ENCODE measurements around the gene BCAP31. TPM values are rescaled to one million over a fixed set of nuclear protein-coding genes. Genes with fewer than 3 reads are reported as not detected.

BCAP31 gene
- total and polyA plus RNA-seq, 7 donors, result 59.3 to 216 (median 70.9) TPM

- TF ChIP-seq POLR2AphosphoS5 (IDR thresholded peaks at IDR 0.05) (no peak), EP300 (IDR thresholded peaks at IDR 0.05) (no peak), POLR2A (IDR thresholded peaks at IDR 0.05) (no peak)
- TF ChIP-seq, protein P1, sequence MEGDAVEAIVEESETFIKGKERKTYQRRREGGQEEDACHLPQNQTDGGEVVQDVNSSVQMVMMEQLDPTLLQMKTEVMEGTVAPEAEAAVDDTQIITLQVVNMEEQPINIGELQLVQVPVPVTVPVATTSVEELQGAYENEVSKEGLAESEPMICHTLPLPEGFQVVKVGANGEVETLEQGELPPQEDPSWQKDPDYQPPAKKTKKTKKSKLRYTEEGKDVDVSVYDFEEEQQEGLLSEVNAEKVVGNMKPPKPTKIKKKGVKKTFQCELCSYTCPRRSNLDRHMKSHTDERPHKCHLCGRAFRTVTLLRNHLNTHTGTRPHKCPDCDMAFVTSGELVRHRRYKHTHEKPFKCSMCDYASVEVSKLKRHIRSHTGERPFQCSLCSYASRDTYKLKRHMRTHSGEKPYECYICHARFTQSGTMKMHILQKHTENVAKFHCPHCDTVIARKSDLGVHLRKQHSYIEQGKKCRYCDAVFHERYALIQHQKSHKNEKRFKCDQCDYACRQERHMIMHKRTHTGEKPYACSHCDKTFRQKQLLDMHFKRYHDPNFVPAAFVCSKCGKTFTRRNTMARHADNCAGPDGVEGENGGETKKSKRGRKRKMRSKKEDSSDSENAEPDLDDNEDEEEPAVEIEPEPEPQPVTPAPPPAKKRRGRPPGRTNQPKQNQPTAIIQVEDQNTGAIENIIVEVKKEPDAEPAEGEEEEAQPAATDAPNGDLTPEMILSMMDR (IDR thresholded peaks at IDR 0.05), result no peak
- WGBS, 2 donors, result 69 to 72% methylated on average over 11 of the region's 11 CpGs
- Histone ChIP-seq H3K36me3 (no peaks in the 10 kb centered on the region), H3K9me3 (no peaks in the 10 kb centered on the region), H3K4me1 (peaks cover 0 to 3% (median 0%) of the 10 kb centered on the region in 4 donors), H3K4me3 (no peak overlapping the region), H3K27me3 (peaks cover 0 to 9% (median 0%) of the 10 kb centered on the region in 3 donors), H3K27ac (no peak overlapping the region)
- peak; percentile 57 for DNase-seq
- intact Hi-C loops (cut with DNase I), result loop anchor here (2.0 to 5.0 kb wide), 2 partner anchors 40 to 113 kb away; no protein-coding TSS in a partner anchor
These were observed 56.8 kb downstream of the BCAP31 start for GRCh38 chrX:153667281-153667955.

DNA sequence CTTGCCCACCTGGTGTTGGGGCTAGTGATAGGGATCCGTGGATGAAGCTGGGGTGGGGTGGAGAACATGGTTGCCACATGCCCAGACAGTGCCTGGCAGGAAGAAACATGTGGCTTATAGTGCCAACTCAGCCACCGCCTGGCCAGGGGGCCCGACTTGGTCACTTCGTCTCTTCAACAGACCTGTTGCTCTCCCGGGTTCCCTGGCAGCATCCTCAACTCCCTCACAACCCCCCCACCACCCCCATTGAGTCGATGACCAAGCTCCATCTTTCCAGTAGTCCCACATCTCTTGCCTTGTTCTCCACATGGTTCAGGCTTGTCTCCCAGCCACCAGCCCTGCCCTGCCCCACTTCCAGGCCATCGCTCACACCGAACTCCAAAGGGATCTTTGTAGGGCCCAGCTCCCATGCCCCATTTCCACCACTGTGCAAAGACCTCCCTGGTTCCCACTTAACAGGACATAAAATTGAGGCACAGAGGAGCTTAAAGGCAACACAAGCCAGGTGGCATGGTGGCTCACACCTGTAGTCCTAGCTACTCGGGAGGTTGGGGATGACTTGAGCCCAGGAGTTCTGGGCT, 58.4 kb downstream of the BCAP31 start:
- intact Hi-C loops (cut with DNase I), result loop anchor here (2.0 to 5.0 kb wide), 2 partner anchors 41 to 111 kb away; no protein-coding TSS in a partner anchor

GRCh38 chrX:153662266-153662665, 61.9 kb downstream of the BCAP31 start:
- peak; percentile 71 for DNase-seq
- intact Hi-C loops (cut with DNase I), result loop anchor here (5.0 kb wide), 1 partner anchor 120 kb away; no protein-coding TSS in a partner anchor

More for the DNA sequence above, 58.4 kb downstream of the BCAP31 start:
- Histone ChIP-seq H3K36me3 (no peaks in the 10 kb centered on the region), H3K27ac (no peak overlapping the region), H3K4me3 (no peak overlapping the region), H3K4me1 (peaks cover 0 to 3% (median 0%) of the 10 kb centered on the region in 4 donors), H3K27me3 (peaks cover 0 to 11% (median 9%) of the 10 kb centered on the region in 3 donors), H3K9me3 (no peaks in the 10 kb centered on the region)
- TF ChIP-seq POLR2A (IDR thresholded peaks at IDR 0.05) (no peak), POLR2AphosphoS5 (IDR thresholded peaks at IDR 0.05) (no peak), EP300 (IDR thresholded peaks at IDR 0.05) (no peak)
- TF ChIP-seq, protein P1 (IDR thresholded peaks at IDR 0.05), result no peak
- peak; percentile 33 for DNase-seq
- 79 to 81% methylated on average over 9 of the region's 9 CpGs for WGBS, 2 donors

GRCh38 chrX:153659268-153659667, 64.9 kb downstream of the BCAP31 start:
- H3K36me3 ChIP-seq, result no peaks in the 10 kb centered on the region
- no peak overlapping the region for H3K27ac ChIP-seq
- TF ChIP-seq, protein P1 (IDR thresholded peaks at IDR 0.05), result no peak
- intact Hi-C loops (cut with DNase I), result no loop called here
- H3K27me3 ChIP-seq, result peaks cover 0 to 18% (median 9%) of the 10 kb centered on the region in 3 donors
- H3K4me1 ChIP-seq, result no peaks in the 10 kb centered on the region
- no peaks in the 10 kb centered on the region for H3K9me3 ChIP-seq
- H3K4me3 ChIP-seq, result no peak overlapping the region
- WGBS, 2 donors, result 90 to 96% methylated on average over 3 of the region's 3 CpGs
- DNase-seq, result no peak

More at GRCh38 chrX:153662266-153662665, 61.9 kb downstream of the BCAP31 start:
- H3K4me1 ChIP-seq, result no peaks in the 10 kb centered on the region
- H3K27me3 ChIP-seq, result peaks cover 0 to 18% (median 9%) of the 10 kb centered on the region in 3 donors
- TF ChIP-seq, protein P1 (IDR thresholded peaks at IDR 0.05), result peak in 2 of 4 experiments; percentile 19 to 41
- TF ChIP-seq POLR2AphosphoS5 (IDR thresholded peaks at IDR 0.05), result no peak
- no peaks in the 10 kb centered on the region for H3K36me3 ChIP-seq
- no peak overlapping the region for H3K27ac ChIP-seq
- 5% methylated on average over 31 of the region's 31 CpGs for WGBS, 2 donors
- no peaks in the 10 kb centered on the region for H3K9me3 ChIP-seq
- peak overlapping the region in 1 of 4 donors; percentile 28 for H3K4me3 ChIP-seq

Data from sigmoid colon (tissue), 7 donors.